CD14-positive monocyte (primary cell): ENCODE measurements around the gene GRK5. TPM values are rescaled to one million over a fixed set of nuclear protein-coding genes. Genes with fewer than 3 reads are reported as not detected.

Experiments used
- DNase-seq, 3 donors: peaks; one replicate each; pipeline ENCODE4 v3.0.0-alpha.2; 2011 to 2022
- H2AFZ ChIP-seq: 2 replicates; pipeline ENCODE4 v1.6.0; 2012; ENCODE audit warnings: mild to moderate bottlenecking, low read depth, low read length, inconsistent platforms; ENCODE audit not compliant: insufficient read depth, poor library complexity, severe bottlenecking
- H3K27ac ChIP-seq, 2 donors: 1 replicate in 1 of 2; 2 replicates in 1 of 2; pipeline ENCODE4 v1.5.1; 2012 to 2013; ENCODE audit warnings: low read length in 2 of 2, control low read depth in 1 of 2, inconsistent platforms in 1 of 2, low read depth in 1 of 2, mild to moderate bottlenecking in 1 of 2
- H3K27me3 ChIP-seq, 2 donors: one replicate each; pipeline versions ENCODE4 v1.6.0 to v1.6.1; 2011 to 2013; ENCODE audit warnings: low read length in 2 of 2; ENCODE audit not compliant: control insufficient read depth in 2 of 2, insufficient read depth in 2 of 2
- H3K36me3 ChIP-seq, 2 donors: replicated peaks in 1 of 2; 1 replicate in 1 of 2; 2 replicates in 1 of 2; pipeline versions ENCODE4 v1.5.1 to v1.6.1; 2012 to 2013; ENCODE audit warnings: low read length in 2 of 2, control low read depth in 1 of 2, inconsistent platforms in 1 of 2, mild to moderate bottlenecking in 1 of 2; ENCODE audit not compliant: insufficient read depth in 2 of 2, control insufficient read depth in 1 of 2
- H3K4me1 ChIP-seq, 2 donors: 1 replicate in 1 of 2; 2 replicates in 1 of 2; pipeline versions ENCODE4 v1.5.1 to v1.6.1; 2012 to 2013; ENCODE audit warnings: low read length in 2 of 2, control low read depth in 1 of 2, inconsistent platforms in 1 of 2, mild to moderate bottlenecking in 1 of 2, moderate library complexity in 1 of 2; ENCODE audit not compliant: insufficient read depth in 2 of 2, control insufficient read depth in 1 of 2
- H3K4me2 ChIP-seq: replicated peaks from 2 replicates; pipeline ENCODE3; 2012; ENCODE audit warnings: low read length, moderate library complexity, mild to moderate bottlenecking; ENCODE audit not compliant: poor library complexity, severe bottlenecking; ENCODE audit errors: extremely low read depth
- H3K4me3 ChIP-seq, 3 experiments: fragments of 200-600 bp in 1 of 3; sonication (generic) in 1 of 3; replicated peaks in 1 of 3; 1 replicate in 2 of 3; 2 replicates in 1 of 3; pipeline ENCODE4 v1.5.1; 2011 to 2013; ENCODE audit warnings: low read length in 3 of 3, mild to moderate bottlenecking in 3 of 3, control low read depth in 2 of 3, low read depth in 2 of 3, inconsistent platforms in 1 of 3, moderate library complexity in 1 of 3
- H3K79me2 ChIP-seq: 2 replicates; pipeline ENCODE4 v1.6.0; 2012; ENCODE audit warnings: mild to moderate bottlenecking, control low read depth, inconsistent platforms, low read length, moderate library complexity; ENCODE audit not compliant: insufficient read depth
- H3K9ac ChIP-seq: 2 replicates; pipeline ENCODE4 v1.6.0; 2017; ENCODE audit warnings: low read length, mild to moderate bottlenecking; ENCODE audit not compliant: insufficient read depth, poor library complexity, severe bottlenecking
- H3K9me3 ChIP-seq, 2 donors: replicated peaks in 1 of 2; 1 replicate in 1 of 2; 2 replicates in 1 of 2; pipeline versions ENCODE4 v1.5.1 to v1.6.1; 2012 to 2013; ENCODE audit warnings: low read length in 2 of 2, control low read depth in 1 of 2; ENCODE audit not compliant: control insufficient read depth in 1 of 2, insufficient read depth in 1 of 2
- H4K20me1 ChIP-seq: 2 replicates; pipeline ENCODE4 v1.6.0; 2012; ENCODE audit warnings: mild to moderate bottlenecking, low read length, control low read depth, moderate library complexity; ENCODE audit not compliant: insufficient read depth
- H3K27ac Mint-ChIP-seq, 7 donors: one replicate each; pipeline ENCODE4 v1.8.0; 2020; ENCODE audit warnings: mild to moderate bottlenecking in 7 of 7, mixed read lengths in 7 of 7, moderate library complexity in 6 of 7, inconsistent platforms in 2 of 7
- H3K27me3 Mint-ChIP-seq, 3 donors: one replicate each; pipeline ENCODE4 v1.8.0; 2021 to 2022; ENCODE audit warnings: low read depth in 3 of 3, mild to moderate bottlenecking in 3 of 3, mixed read lengths in 3 of 3, moderate library complexity in 3 of 3, inconsistent platforms in 1 of 3
- H3K36me3 Mint-ChIP-seq, 2 donors: one replicate each; pipeline ENCODE4 v1.8.0; 2020; ENCODE audit warnings: mixed read lengths in 2 of 2, inconsistent platforms in 1 of 2, mild to moderate bottlenecking in 1 of 2
- H3K4me1 Mint-ChIP-seq: one replicate; pipeline ENCODE4 v1.8.0; 2020; ENCODE audit warnings: mild to moderate bottlenecking, mixed read lengths
- H3K4me3 Mint-ChIP-seq, 2 donors: one replicate each; pipeline ENCODE4 v1.8.0; 2020; ENCODE audit warnings: mild to moderate bottlenecking in 2 of 2, mixed read lengths in 2 of 2, moderate library complexity in 1 of 2
- H3K9me3 Mint-ChIP-seq, 7 donors: one replicate each; pipeline ENCODE4 v1.8.0; 2020 to 2022; ENCODE audit warnings: mixed read lengths in 7 of 7, mild to moderate bottlenecking in 6 of 7, moderate library complexity in 6 of 7, inconsistent platforms in 2 of 7
- WGBS: methylation state at CpG from one replicate; pipeline ENCODE4 v1.1.5; 2013; ENCODE audit warnings: missing lambda C conversion rate; ENCODE audit not compliant: insufficient coverage; 5-methylcytosine and 5-hydroxymethylcytosine counted together
- intact Hi-C, 2 donors: fragments of 100-400 bp; cut with micrococcal nuclease; formaldehyde crosslinking; loops; one replicate each; pipeline versions ENCODE4 v1.15.0 to v1.15.1; 2023
- polyA plus RNA-seq, 3 donors: library from polyadenylated mRNA; depleted of rRNA in 1 of 3; unstranded in 2 of 3; stranded (reverse) in 1 of 3; fragments of 300-500 nt in 2 of 3; fragments of >200 nt in 1 of 3; fragmentation: Illumina TruSeq in 2 of 3; gene quantifications; 1 replicate in 2 of 3; 2 replicates in 1 of 3; pipeline ENCODE4 v1.2.3, GENCODE V29; 2012 to 2021
- TF ChIP-seq, protein P1 (sequence below): fragments of 200-600 bp; IDR thresholded peaks from one replicate; pipeline ENCODE4 v1.8.0; 2022; ENCODE audit warnings: antibody characterized with exemption, mild to moderate bottlenecking

GRK5 gene
- polyA plus RNA-seq, 3 donors, result 1.2 to 6.5 (median 2.8) TPM

DNA sequence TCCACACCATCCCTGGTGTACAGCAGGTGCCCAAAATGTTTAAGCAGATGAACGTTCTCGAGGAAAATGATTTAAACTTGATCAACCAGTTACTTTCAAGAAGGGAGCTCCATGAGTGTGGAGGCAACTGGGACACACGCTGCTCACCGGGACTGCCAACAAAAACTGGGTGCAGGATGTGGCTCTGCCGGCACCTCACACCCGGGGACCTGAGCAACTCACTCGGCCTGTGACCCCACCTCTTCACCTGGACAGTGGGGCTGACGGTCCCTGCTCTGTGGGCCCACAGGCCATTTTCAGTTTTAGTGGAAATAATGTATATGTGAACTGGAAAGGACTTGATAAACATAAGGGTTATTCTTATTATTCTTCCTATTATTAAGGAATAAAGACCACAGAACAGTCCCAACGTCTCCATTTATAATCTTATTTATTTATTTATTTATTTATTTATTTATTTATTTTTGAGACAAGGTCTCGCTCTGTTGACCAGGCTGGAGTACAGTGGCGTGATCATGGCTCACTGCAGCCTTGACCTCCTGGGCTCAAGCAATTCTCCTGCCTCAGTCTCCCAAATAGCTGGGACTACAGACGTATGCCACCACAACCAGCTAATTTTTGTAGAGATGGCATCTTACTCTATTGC lies 274.5 kb downstream of the GRK5 start:
- no peak for DNase-seq
- Histone ChIP-seq H3K36me3 (no peaks in the 10 kb centered on the region), H3K9ac (no peak overlapping the region), H3K27ac (no peak overlapping the region), H3K4me3 (no peak overlapping the region), H3K9me3 (peaks cover 18 to 22% of the 10 kb centered on the region in 2 donors), H3K4me1 (peaks cover 4 to 19% of the 10 kb centered on the region in 2 donors), H4K20me1 (no peaks in the 10 kb centered on the region), H3K79me2 (no peaks in the 10 kb centered on the region), H2AFZ (no peak overlapping the region), H3K27me3 (no peaks in the 10 kb centered on the region), H3K4me2 (no peak overlapping the region)
- TF ChIP-seq, protein P1, sequence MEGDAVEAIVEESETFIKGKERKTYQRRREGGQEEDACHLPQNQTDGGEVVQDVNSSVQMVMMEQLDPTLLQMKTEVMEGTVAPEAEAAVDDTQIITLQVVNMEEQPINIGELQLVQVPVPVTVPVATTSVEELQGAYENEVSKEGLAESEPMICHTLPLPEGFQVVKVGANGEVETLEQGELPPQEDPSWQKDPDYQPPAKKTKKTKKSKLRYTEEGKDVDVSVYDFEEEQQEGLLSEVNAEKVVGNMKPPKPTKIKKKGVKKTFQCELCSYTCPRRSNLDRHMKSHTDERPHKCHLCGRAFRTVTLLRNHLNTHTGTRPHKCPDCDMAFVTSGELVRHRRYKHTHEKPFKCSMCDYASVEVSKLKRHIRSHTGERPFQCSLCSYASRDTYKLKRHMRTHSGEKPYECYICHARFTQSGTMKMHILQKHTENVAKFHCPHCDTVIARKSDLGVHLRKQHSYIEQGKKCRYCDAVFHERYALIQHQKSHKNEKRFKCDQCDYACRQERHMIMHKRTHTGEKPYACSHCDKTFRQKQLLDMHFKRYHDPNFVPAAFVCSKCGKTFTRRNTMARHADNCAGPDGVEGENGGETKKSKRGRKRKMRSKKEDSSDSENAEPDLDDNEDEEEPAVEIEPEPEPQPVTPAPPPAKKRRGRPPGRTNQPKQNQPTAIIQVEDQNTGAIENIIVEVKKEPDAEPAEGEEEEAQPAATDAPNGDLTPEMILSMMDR, result no peak
- no peaks in the 10 kb centered on the region for H3K36me3 Mint-ChIP-seq
- H3K4me1 Mint-ChIP-seq, result peaks cover 21% of the 10 kb centered on the region
- WGBS, result 98% methylated on average over 6 of the region's 12 CpGs
- no peak overlapping the region for H3K27ac Mint-ChIP-seq
- H3K9me3 Mint-ChIP-seq, result peaks cover 8 to 26% (median 23%) of the 10 kb centered on the region in 7 donors
- H3K4me3 Mint-ChIP-seq, result no peak overlapping the region
- peaks cover 0 to 4% (median 0%) of the 10 kb centered on the region in 3 donors for H3K27me3 Mint-ChIP-seq
- intact Hi-C loops, result no loop called here

DNA sequence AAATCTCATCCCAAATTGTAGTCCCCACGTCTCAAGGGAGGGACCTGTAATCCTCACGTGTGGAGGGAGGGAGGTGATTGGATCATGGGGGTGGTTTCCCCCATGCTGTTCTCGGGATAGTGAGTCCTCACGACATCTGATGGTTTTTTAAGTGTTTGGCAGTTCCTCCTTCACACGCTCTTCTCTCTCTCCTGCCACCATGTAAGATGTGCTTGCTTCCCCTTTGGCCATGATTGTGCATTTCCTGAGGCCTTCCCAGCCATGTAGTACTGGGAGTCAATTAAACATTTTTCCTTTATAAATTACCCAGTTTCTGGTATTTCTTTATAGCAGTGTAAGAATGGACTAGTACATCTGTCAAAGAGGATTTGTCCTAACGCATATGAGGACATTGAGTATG lies 275.6 kb downstream of the GRK5 start:
- H3K27me3 Mint-ChIP-seq, result peaks cover 0 to 3% (median 0%) of the 10 kb centered on the region in 3 donors
- TF ChIP-seq, protein P1, result no peak
- Histone ChIP-seq H3K4me2 (no peak overlapping the region), H3K4me3 (no peak overlapping the region), H3K27ac (peak overlapping the region in 1 of 2 donors; percentile 46), H3K9me3 (peaks cover 18 to 22% of the 10 kb centered on the region in 2 donors), H3K4me1 (peaks cover 4 to 16% of the 10 kb centered on the region in 2 donors), H3K36me3 (no peaks in the 10 kb centered on the region), H3K79me2 (no peaks in the 10 kb centered on the region), H2AFZ (no peak overlapping the region), H4K20me1 (no peaks in the 10 kb centered on the region), H3K27me3 (no peaks in the 10 kb centered on the region), H3K9ac (no peak overlapping the region)
- intact Hi-C loops, result no loop called here
- peak; percentile 25 to 71 (median 30) for DNase-seq
- H3K36me3 Mint-ChIP-seq, result no peaks in the 10 kb centered on the region
- no peak overlapping the region for H3K4me3 Mint-ChIP-seq
- peak overlapping the region in 4 of 7 donors; percentile 2 to 79 (median 44) for H3K27ac Mint-ChIP-seq
- WGBS, result 50% methylated on average over 2 of the region's 6 CpGs
- peaks cover 19% of the 10 kb centered on the region for H3K4me1 Mint-ChIP-seq
- peaks cover 8 to 26% (median 23%) of the 10 kb centered on the region in 7 donors for H3K9me3 Mint-ChIP-seq
